Dedifferentiated amniotic fluid mesenchymal stem cell (primary cell): ENCODE measurements around the gene SLC2A9.
"Not testable (repeated sequence)": the region's sequence is repeated elsewhere in the genome, so short reads cannot be mapped to it uniquely, and the experiment has no call there.

ENCODE experiments used
- DNase-seq: peaks from one replicate; pipeline ENCODE4 v3.0.0-alpha.2; 2016; ENCODE audit errors: extremely low spot score

Gene SLC2A9

DNA sequence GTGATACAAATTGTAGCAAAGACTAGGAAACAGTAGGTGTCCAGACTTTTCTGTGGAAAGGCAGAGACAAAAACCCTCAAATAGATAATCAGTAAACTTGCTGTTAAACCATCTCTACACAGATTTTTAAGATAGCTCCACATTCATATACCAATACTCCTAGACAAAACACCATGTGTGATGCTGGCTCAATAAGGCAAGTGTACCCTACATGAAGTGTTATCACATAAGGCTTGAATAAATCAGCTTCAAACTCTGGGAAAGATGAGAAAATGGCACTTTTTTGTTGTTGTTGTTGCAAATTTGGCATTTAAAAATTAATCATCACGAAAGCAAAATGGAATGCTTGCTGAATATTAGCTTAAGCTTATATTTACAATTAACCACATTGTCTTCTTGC lies 194.7 kb downstream of the SLC2A9 start:
- no peak for DNase-seq

DNA sequence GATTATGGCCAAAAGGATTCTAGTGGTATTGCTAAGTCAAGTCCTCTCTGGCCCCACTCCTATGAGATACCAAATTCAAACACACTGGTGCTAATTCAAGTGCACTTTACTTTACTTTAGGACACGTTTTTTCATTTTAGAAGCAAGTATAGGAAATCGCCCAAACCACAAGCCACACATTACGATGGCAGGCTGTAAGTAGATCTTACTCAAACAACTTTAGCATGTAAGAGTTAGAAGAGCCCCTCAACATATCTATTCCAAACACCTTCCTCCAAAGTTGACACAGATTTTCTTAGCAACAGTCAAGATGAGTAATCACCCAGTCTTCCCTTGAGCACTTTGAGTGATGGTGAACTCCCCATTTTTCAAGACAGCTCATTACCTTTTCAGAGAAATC lies 196.2 kb downstream of the SLC2A9 start:
- no peak for DNase-seq

- DNase-seq, result no peak
Observed at GRCh38 chr4:9820343-9820742, 201.0 kb downstream of the SLC2A9 start.

DNA sequence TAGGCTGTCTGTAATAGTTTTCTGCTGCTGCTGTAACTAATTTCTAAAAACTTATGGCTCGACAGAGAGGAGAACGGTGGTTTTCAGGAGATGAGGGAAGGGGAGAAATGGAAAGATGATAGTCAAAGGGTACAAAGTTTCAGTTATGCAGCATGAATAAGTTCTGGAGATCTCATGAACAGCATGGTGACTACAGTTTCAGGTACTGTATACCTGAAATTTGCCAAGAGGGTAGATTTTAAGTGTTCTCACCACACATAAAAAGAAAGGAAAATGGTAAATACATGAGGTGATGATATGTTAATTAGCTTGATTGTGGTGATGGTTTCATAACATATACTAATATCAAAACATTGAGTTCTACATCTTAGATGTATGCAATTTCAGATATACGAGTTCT lies 205.0 kb downstream of the SLC2A9 start:
- no peak for DNase-seq

DNA sequence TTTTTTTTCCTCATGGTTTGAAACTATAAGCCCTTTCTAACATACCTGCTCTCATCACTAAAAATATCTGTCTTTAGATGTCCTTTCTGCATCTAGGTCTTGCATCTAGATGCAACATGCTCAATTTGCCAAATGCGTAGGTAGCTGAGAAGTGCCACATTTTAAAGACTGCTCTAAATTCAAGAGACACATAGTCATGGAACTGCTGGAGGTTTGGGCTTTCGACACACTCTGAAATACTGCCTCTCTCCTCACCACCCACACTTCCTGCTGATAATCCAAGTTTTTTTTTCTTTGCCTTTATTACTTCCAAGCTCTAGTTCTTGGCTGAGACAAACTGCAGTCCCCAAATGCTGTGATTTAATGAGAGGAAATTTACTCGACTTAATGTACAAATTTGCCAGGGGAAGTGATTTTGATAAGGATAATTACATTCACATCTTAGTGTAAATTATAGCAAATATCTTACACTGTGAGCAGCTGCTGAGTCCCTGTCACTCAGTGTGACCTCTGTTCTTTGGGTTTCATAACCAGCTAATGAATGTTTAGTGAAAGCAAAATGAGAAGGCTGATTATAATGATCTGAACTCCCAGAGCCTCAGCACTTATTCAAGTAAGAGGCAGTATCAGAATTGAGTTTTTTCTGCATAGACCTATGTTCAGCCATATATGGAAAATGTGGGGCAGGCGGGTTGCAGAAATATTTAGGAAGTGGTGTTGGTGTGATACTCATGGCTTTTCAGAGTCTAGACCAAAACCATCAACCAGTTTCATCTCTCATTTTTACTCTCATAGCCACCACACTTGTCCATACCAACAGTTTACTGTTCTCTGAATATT lies 208.6 kb downstream of the SLC2A9 start:
- no peak for DNase-seq

DNA sequence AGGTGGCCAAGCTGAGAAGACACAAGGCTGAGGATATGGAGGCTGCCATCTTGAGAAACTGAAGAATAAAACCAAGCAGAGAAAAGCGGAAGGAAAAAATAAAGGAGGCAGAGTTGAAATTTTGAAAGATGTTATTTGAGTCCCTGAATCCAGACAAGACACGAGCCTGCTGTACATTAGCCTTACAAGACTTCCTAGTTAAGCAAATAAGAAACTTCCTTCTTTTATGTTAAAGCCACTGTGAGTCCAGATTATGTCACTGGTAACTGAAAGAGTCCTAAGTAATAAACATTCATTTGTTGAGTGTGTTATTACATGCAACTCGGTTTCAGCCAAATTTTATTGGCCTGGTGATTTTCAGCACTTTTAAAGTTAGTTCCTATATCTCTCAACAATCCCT lies 209.5 kb downstream of the SLC2A9 start:
- no peak for DNase-seq

DNA sequence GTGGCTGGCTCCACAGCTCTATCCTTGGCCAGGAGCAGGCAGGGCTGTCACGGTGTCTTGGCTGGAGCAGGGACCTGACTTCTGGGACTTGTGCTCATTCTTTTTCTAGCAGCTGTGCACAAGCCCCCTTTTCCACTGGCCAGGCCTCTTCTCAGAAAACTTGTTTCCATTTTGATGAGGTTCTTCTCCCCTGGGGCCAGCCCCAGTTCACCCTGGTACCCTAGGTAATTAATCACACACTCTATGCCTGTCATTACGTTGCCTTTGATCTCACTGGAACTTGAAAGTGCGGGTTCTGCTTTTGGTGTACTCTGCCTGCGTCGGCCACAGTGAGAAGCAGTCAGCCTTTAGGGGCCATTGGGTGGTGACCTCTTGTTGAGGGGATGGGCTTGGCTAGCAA lies 213.2 kb downstream of the SLC2A9 start:
- no peak for DNase-seq

- no peak for DNase-seq
Observed at GRCh38 chr4:9804918-9805317, 216.4 kb downstream of the SLC2A9 start.

GRCh38 chr4:9800848-9801247 lies 220.4 kb downstream of the SLC2A9 start:
- no peak for DNase-seq

- DNase-seq, result not testable (repeated sequence)
Observed at GRCh38 chr4:9796641-9797040, 224.7 kb downstream of the SLC2A9 start.

DNA sequence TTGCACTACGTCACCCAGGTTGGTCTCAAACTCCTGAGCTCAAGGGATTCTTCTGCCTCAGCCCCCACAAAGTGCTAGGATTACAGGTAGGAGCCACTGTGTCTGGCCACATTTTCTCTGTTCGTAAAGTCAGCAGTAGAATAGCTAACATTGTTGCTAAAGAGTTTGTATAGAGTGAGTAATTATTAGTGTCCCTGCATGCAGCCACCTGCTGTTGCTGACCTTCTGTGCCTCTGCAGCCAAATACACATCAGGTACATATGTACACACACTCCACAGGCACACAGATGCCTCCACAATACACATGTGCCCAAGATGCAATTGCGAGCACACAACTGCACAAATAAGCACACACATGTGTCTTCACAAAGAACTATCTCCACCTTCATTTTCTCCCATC lies 228.9 kb downstream of the SLC2A9 start:
- DNase-seq, result no peak

DNA sequence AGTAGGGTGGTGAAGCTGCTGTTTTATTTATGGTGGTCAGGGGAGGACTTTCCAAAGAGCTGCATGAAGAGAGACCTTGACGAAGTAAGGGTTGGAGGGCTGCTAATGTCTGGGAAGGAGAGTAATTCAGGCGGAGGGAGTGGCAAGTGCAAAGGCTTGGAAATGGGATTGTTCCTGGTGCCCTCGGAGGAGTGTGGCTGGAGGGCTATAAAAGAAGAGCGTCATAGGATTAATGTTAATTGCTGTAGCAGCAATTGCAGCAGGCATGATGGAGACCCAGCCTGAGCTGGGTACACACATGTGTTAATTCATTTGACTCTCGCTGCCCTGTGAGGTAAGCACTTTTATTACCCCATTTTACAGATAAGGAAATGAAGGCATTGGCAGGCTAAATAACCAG lies 235.4 kb downstream of the SLC2A9 start:
- not testable (repeated sequence) for DNase-seq

- no peak for DNase-seq
Observed at GRCh38 chr4:9782136-9782436, 239.2 kb downstream of the SLC2A9 start.

DNA sequence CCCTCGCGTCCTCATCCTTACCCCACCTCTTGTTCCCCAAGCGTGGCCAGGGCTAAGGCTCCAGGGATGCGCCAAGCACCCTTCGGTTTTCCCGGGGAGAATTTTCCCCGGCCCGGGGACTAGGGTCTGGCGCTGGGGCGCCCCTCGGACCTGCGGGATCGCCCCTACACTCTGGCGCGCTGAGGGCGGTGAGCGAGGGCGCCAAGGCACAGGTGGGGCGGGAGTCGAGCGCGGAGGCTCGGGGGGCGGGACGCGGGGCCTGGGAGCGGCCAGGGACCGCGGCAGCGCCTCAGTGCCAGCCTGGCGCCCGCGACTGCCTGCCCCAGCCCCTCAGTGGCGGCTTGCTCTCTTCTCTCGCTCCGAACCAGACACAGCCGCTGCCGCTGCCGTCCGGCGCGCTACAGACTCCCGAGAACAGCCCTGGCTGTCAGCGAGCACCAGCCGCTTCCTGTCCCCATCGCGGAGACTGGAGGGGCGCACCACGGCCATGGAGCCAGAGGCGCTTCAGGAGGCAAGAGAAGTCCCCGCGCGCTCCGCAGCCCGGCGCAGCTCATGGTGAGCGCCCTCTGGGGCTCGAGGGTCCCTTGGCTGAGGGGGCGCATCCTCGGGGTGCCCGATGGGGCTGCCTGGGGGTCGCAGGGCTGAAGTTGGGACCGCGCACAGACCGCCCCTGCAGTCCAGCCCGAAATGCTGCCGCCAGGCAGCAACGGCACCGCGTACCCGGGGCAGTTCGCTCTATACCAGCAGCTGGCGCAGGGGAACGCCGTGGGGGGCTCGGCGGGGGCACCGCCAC lies 239.8 kb downstream of the SLC2A9 start, which contains the start of gene DRD5:
Gene DRD5, plus strand, starts transcription at position 292 of the 793 bp plus-strand sequence. Its CDS starts 396 bp downstream, at position 688.
- no peak for DNase-seq
